Neural progenitor cell (in vitro differentiated cells): Measurements from ENCODE around the gene BEGAIN. TPM values are rescaled to one million over a fixed set of nuclear protein-coding genes. Genes with fewer than 3 reads are reported as not detected.

Experiments used
- DNase-seq: peaks from one replicate; pipeline ENCODE4 v3.0.0-alpha.2; 2016; ENCODE audit warnings: low spot score
- H2AFZ ChIP-seq: fragments of 200-600 bp; sonication (generic); replicated peaks from 2 replicates; pipeline ENCODE4 v1.6.1; 2016; ENCODE audit warnings: antibody characterized with exemption
- H3F3A ChIP-seq: fragments of 200-600 bp; sonication (generic); 2 replicates; pipeline ENCODE4 v1.6.1; 2016; ENCODE audit warnings: antibody characterized with exemption, low read depth
- H3K27ac ChIP-seq: fragments of 200-600 bp; sonication (generic); 2 replicates; pipeline ENCODE4 v1.5.1; 2016; ENCODE audit warnings: mild to moderate bottlenecking
- H3K27me3 ChIP-seq: fragments of 200-600 bp; sonication (generic); 2 replicates; pipeline ENCODE4 v1.6.1; 2016; ENCODE audit warnings: mild to moderate bottlenecking, moderate library complexity
- H3K36me3 ChIP-seq: fragments of 200-600 bp; sonication (generic); 2 replicates; pipeline ENCODE4 v1.5.1; 2016
- H3K4me1 ChIP-seq: fragments of 200-600 bp; sonication (generic); 2 replicates; pipeline ENCODE4 v1.6.1; 2016; ENCODE audit warnings: mixed run types
- H3K4me2 ChIP-seq: fragments of 200-600 bp; sonication (generic); 2 replicates; pipeline ENCODE4 v1.6.1; 2016
- H3K4me3 ChIP-seq: fragments of 200-600 bp; sonication (generic); 2 replicates; pipeline ENCODE4 v1.5.1; 2016
- H3K79me2 ChIP-seq: fragments of 200-600 bp; sonication (generic); 2 replicates; pipeline ENCODE4 v1.6.1; 2016; ENCODE audit warnings: low read depth
- H3K9ac ChIP-seq: fragments of 200-600 bp; sonication (generic); 2 replicates; pipeline ENCODE4 v1.6.1; 2016
- H3K9me3 ChIP-seq: fragments of 200-600 bp; sonication (generic); 2 replicates; pipeline ENCODE4 v1.5.1; 2016; ENCODE audit warnings: low read depth
- H4K20me1 ChIP-seq: fragments of 200-600 bp; sonication (generic); 2 replicates; pipeline ENCODE4 v1.6.1; 2016; ENCODE audit warnings: low read depth
- H3K27ac Mint-ChIP-seq: 3 replicates; pipeline ENCODE4 v1.8.0; 2021; ENCODE audit warnings: mixed read lengths
- H3K27me3 Mint-ChIP-seq: 2 replicates; pipeline ENCODE4 v1.8.0; 2022; ENCODE audit warnings: low read depth, mild to moderate bottlenecking, inconsistent platforms, moderate library complexity, mixed read lengths; ENCODE audit not compliant: insufficient read depth
- H3K36me3 Mint-ChIP-seq: 3 replicates; pipeline ENCODE4 v1.8.0; 2021; ENCODE audit warnings: mixed read lengths
- H3K4me1 Mint-ChIP-seq: 3 replicates; pipeline ENCODE4 v1.8.0; 2021; ENCODE audit warnings: mixed read lengths
- H3K4me3 Mint-ChIP-seq: 3 replicates; pipeline ENCODE4 v1.8.0; 2021; ENCODE audit warnings: mild to moderate bottlenecking, moderate library complexity, mixed read lengths
- H3K9me3 Mint-ChIP-seq: 3 replicates; pipeline ENCODE4 v1.8.0; 2020; ENCODE audit warnings: mixed read lengths
- EZH2 ChIP-seq: fragments of 200-600 bp; sonication (generic); IDR thresholded peaks from 2 replicates; pipeline ENCODE4 v1.6.1; 2017; ENCODE audit warnings: antibody characterized with exemption, mild to moderate bottlenecking, moderate library complexity
- EZH2phosphoT487 ChIP-seq: fragments of 200-600 bp; sonication (generic); IDR thresholded peaks from 2 replicates; pipeline ENCODE4 v1.6.1; 2017; ENCODE audit warnings: antibody characterized with exemption
- total RNA-seq: library from RNA; depleted of rRNA; stranded (reverse); fragments of >200 nt; gene quantifications from 2 replicates; pipeline ENCODE4 v1.2.3, GENCODE V29; 2015; ENCODE audit warnings: low replicate concordance
- TF ChIP-seq, protein P1 (sequence below): fragments of 200-600 bp; sonication (generic); IDR thresholded peaks from 2 replicates; pipeline ENCODE4 v1.5.1; 2017; ENCODE audit warnings: antibody characterized with exemption, mild to moderate bottlenecking

The BEGAIN gene
- total RNA-seq, 1 donor from 2014 or later = 4.0 TPM

DNA sequence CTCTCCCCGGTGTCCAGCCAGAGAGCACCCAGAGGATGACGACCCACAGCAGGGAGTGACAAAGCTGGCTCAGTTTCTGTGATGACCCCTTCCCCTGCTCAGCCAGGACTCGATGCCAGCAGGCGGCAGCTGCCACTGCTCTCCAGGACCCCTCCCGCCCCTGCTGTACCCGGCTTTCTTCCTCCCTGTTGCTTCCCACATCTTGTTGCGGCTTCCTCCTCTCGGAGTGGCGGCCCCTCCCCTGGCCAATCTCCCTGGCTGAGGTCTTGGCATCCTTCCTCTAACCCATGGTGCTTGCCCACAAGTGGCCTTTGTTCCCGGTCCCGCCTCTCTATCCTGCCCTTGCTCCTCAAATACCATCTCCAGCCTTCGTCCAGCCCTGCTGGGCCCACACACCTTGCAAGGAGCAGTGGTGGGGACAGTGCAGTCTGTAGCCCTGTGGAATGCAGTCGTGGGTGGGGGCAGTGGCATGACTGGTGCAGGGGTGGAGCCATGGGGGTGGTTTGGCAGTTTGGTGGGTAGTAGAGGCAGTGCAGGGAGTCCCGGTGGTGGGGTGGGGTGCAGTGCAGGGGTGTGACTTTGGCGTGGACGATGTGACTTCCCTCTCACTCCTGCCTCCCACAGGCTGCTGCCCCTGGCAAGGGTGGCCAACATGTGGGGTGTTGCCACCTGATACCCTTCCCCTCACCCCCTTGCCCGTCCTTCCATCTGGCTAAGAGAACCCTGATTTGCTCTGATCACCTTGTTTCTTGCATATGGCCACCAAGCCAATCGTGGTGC is 16.3 kb upstream of the BEGAIN start:
- no peak overlapping the region for H3K9ac ChIP-seq
- TF ChIP-seq EZH2phosphoT487 (no peak), EZH2 (no peak)
- TF ChIP-seq, protein P1, sequence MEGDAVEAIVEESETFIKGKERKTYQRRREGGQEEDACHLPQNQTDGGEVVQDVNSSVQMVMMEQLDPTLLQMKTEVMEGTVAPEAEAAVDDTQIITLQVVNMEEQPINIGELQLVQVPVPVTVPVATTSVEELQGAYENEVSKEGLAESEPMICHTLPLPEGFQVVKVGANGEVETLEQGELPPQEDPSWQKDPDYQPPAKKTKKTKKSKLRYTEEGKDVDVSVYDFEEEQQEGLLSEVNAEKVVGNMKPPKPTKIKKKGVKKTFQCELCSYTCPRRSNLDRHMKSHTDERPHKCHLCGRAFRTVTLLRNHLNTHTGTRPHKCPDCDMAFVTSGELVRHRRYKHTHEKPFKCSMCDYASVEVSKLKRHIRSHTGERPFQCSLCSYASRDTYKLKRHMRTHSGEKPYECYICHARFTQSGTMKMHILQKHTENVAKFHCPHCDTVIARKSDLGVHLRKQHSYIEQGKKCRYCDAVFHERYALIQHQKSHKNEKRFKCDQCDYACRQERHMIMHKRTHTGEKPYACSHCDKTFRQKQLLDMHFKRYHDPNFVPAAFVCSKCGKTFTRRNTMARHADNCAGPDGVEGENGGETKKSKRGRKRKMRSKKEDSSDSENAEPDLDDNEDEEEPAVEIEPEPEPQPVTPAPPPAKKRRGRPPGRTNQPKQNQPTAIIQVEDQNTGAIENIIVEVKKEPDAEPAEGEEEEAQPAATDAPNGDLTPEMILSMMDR = no peak
- H3K4me3 ChIP-seq = no peak overlapping the region
- H3K9me3 ChIP-seq = no peaks in the 10 kb centered on the region
- no peak for DNase-seq
- no peaks in the 10 kb centered on the region for H4K20me1 ChIP-seq
- peak overlapping the region; percentile 45 for H3K4me3 Mint-ChIP-seq
- H3F3A ChIP-seq = no peaks in the 10 kb centered on the region
- no peak overlapping the region for H2AFZ ChIP-seq
- no peak overlapping the region for H3K27ac ChIP-seq
- peaks cover 11% of the 10 kb centered on the region for H3K4me1 ChIP-seq
- peaks cover 13% of the 10 kb centered on the region for H3K4me1 Mint-ChIP-seq
- no peaks in the 10 kb centered on the region for H3K36me3 ChIP-seq
- no peaks in the 10 kb centered on the region for H3K36me3 Mint-ChIP-seq
- H3K9me3 Mint-ChIP-seq = peaks cover 16% of the 10 kb centered on the region
- no peaks in the 10 kb centered on the region for H3K79me2 ChIP-seq
- H3K27me3 Mint-ChIP-seq = peaks cover 17% of the 10 kb centered on the region
- H3K27ac Mint-ChIP-seq = peak overlapping the region; percentile 5
- H3K4me2 ChIP-seq = no peak overlapping the region
- H3K27me3 ChIP-seq = peaks cover 10% of the 10 kb centered on the region

DNA sequence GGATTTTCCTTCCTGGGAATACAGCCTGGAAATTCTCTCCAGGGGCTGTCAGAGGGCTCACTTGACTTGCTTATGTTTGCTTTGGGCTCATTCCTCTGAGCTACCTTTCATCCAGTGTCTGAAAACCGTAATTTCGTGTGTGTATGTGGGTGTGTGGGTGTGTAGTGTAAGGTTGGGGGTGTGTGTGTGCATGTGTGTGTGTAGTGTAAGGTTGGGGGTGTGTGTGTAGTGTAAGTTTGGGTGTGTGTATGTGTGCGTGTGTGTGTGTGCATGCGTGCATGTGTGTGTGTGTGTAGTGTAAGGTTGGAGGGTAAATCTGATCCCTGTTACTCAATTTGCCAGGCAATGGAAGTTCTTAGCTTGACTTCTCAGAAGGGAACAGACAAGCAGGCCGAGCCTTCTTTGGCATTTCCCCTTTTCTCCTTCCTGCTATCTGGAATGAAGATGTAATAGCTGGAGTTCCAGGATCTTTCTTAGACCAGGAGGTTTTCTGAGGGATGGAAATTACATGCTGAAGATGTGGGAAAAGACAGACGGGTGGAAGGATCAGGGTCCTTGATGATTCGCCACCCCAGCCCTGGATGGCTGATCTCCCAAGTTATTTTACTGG is 15.5 kb upstream of the BEGAIN start:
- H2AFZ ChIP-seq = no peak overlapping the region
- no peak overlapping the region for H3K4me3 ChIP-seq
- H3K9ac ChIP-seq = no peak overlapping the region
- H3K27me3 ChIP-seq = peaks cover 10% of the 10 kb centered on the region
- H3K79me2 ChIP-seq = no peaks in the 10 kb centered on the region
- DNase-seq = no peak
- Mint-ChIP-seq H3K9me3 (peaks cover 16% of the 10 kb centered on the region), H3K36me3 (no peaks in the 10 kb centered on the region), H3K4me3 (no peak overlapping the region), H3K27me3 (peaks cover 17% of the 10 kb centered on the region), H3K4me1 (peaks cover 13% of the 10 kb centered on the region), H3K27ac (no peak overlapping the region)
- no peak overlapping the region for H3K27ac ChIP-seq
- H4K20me1 ChIP-seq = no peaks in the 10 kb centered on the region
- TF ChIP-seq EZH2phosphoT487 = no peak
- TF ChIP-seq, protein P1 = no peak
- no peak for TF ChIP-seq EZH2
- no peaks in the 10 kb centered on the region for H3F3A ChIP-seq
- peaks cover 11% of the 10 kb centered on the region for H3K4me1 ChIP-seq
- H3K9me3 ChIP-seq = no peaks in the 10 kb centered on the region
- H3K36me3 ChIP-seq = no peaks in the 10 kb centered on the region
- no peak overlapping the region for H3K4me2 ChIP-seq

DNA sequence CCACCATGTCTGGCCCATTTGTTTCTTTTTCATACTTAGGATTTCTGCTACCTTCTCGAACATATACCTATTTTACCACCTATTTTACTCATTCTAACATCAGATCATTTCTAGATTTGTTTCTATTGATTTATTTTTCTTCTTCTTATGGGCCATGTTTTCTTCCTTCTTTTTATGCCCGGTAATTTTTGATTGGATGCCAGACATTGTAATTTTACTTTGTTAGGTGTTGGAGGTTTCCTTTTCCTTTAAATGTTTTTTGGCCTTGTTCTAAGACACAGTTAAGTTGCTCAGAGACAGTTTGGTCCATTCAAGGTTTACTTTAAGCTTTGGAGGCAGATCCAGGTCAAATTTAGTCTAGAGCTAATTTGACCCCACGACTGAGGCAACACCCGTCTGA is 14.7 kb upstream of the BEGAIN start:
- no peak overlapping the region for H3K27ac ChIP-seq
- H3F3A ChIP-seq = no peaks in the 10 kb centered on the region
- H3K4me1 Mint-ChIP-seq = peaks cover 13% of the 10 kb centered on the region
- H3K36me3 ChIP-seq = no peaks in the 10 kb centered on the region
- H3K4me1 ChIP-seq = peaks cover 11% of the 10 kb centered on the region
- no peaks in the 10 kb centered on the region for H3K9me3 ChIP-seq
- no peak overlapping the region for H3K4me2 ChIP-seq
- H3K27me3 Mint-ChIP-seq = peaks cover 17% of the 10 kb centered on the region
- H3K79me2 ChIP-seq = no peaks in the 10 kb centered on the region
- H3K36me3 Mint-ChIP-seq = no peaks in the 10 kb centered on the region
- H2AFZ ChIP-seq = no peak overlapping the region
- H3K4me3 Mint-ChIP-seq = no peak overlapping the region
- H3K9me3 Mint-ChIP-seq = peaks cover 16% of the 10 kb centered on the region
- no peak overlapping the region for H3K9ac ChIP-seq
- no peak overlapping the region for H3K27ac Mint-ChIP-seq
- DNase-seq = no peak
- TF ChIP-seq, protein P1 = no peak
- TF ChIP-seq EZH2 (no peak), EZH2phosphoT487 (no peak)
- peaks cover 10% of the 10 kb centered on the region for H3K27me3 ChIP-seq
- no peaks in the 10 kb centered on the region for H4K20me1 ChIP-seq
- no peak overlapping the region for H3K4me3 ChIP-seq
